ENCODE results near the gene PEX3. TPM values are rescaled to one million over a fixed set of nuclear protein-coding genes. Genes with fewer than 3 reads are reported as not detected.

The PEX3 gene
- total and polyA plus RNA-seq, 4 donors = 7.4 to 31.0 (median 12.5) TPM

- WGBS, 2 donors = 91% methylated on average over 7 of the region's 7 CpGs
- no peak overlapping the region for H3K9ac ChIP-seq (ENCODE audit: insufficient read depth in 1 of 2, low read length in 2 of 2)
- H3K9me3 ChIP-seq (ENCODE audit: control insufficient read depth in 4 of 4, insufficient read depth in 3 of 4, low read length in 3 of 4) = no peaks in the 10 kb centered on the region
- H3K4me1 ChIP-seq (ENCODE audit: control insufficient read depth in 5 of 5, insufficient read depth in 5 of 5, low read length in 5 of 5) = peaks cover 0 to 20% (median 8%) of the 10 kb centered on the region in 5 donors
- no peak overlapping the region for H3K27ac ChIP-seq (ENCODE audit: low read depth in 1 of 2, low read length in 1 of 2)
- H3K4me3 ChIP-seq = no peak overlapping the region
- no peak for TF ChIP-seq CTCF (IDR thresholded peaks at IDR 0.05; ENCODE audit: control extremely low read depth, extremely low read depth)
- DNase-seq (no peak), ATAC-seq (ENCODE audit: insufficient read depth, low FRiP score) (no peak)
- no peaks in the 10 kb centered on the region for H3K27me3 ChIP-seq (ENCODE audit: control insufficient read depth in 3 of 3, insufficient read depth in 3 of 3, low read length in 2 of 3)
- no peaks in the 10 kb centered on the region for H3K36me3 ChIP-seq (ENCODE audit: control insufficient read depth in 4 of 4, insufficient read depth in 4 of 4, low read length in 4 of 4)
Measured at GRCh38 chr6:143402721-143403336, 47.8 kb upstream of the PEX3 start.

DNA sequence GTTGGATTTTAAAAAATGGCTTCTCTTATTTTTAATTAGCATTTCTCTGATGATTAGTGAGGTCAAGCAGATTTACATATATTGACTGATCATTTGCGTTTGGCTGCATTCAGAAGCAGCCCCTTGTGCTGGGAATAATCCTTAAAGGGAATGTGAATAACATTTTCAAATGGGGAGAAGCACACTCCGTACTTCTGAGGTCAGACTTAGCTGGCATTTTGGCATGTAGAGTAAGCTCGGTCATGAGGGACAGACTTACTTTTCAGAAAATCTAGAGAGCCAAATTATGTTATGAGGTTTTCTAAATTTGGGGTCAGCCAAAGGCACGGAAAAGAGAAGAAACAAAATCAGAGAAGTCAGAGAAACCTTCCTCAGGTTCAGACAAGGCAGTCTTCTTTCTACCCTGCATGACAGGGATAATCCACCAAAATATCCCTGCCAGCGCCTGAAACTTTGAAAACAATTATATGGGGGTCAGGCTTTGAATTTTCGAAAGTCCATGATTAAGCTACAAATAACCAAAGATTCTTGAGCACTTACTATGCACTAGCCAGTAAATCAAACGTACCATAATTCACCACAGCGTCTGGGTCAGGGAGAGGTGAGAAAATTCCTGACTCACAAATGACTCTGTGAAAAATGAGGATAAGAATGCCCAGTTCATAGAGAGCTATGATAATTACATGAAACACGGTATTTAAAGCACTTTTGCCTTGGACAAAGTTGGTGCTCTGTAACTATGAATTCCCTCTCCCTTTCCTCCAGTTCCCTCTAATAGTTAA, 45.0 kb upstream of the PEX3 start:
- no peak for DNase-seq
- no peak for TF ChIP-seq CTCF (IDR thresholded peaks at IDR 0.05; ENCODE audit: control extremely low read depth, extremely low read depth)
- WGBS, 2 donors = 85 to 92% methylated on average over 9 of the region's 9 CpGs
- H3K27me3 ChIP-seq (ENCODE audit: control insufficient read depth in 3 of 3, insufficient read depth in 3 of 3, low read length in 2 of 3) = no peaks in the 10 kb centered on the region
- H3K36me3 ChIP-seq (ENCODE audit: control insufficient read depth in 4 of 4, insufficient read depth in 4 of 4, low read length in 4 of 4) = no peaks in the 10 kb centered on the region
- H3K4me3 ChIP-seq = no peak overlapping the region
- H3K9me3 ChIP-seq (ENCODE audit: control insufficient read depth in 4 of 4, insufficient read depth in 3 of 4, low read length in 3 of 4) = no peaks in the 10 kb centered on the region
- H3K9ac ChIP-seq (ENCODE audit: insufficient read depth in 1 of 2, low read length in 2 of 2) = no peak overlapping the region
- H3K27ac ChIP-seq (ENCODE audit: low read depth in 1 of 2, low read length in 1 of 2) = no peak overlapping the region
- peaks cover 0 to 10% (median 6%) of the 10 kb centered on the region in 5 donors for H3K4me1 ChIP-seq (ENCODE audit: control insufficient read depth in 5 of 5, insufficient read depth in 5 of 5, low read length in 5 of 5)
- ATAC-seq (ENCODE audit: insufficient read depth, low FRiP score) = no peak

GRCh38 chr6:143406673-143407072, 43.9 kb upstream of the PEX3 start:
- Histone ChIP-seq H3K36me3 (ENCODE audit: control insufficient read depth in 4 of 4, insufficient read depth in 4 of 4, low read length in 4 of 4) (no peaks in the 10 kb centered on the region), H3K9me3 (ENCODE audit: control insufficient read depth in 4 of 4, insufficient read depth in 3 of 4, low read length in 3 of 4) (no peaks in the 10 kb centered on the region), H3K27ac (ENCODE audit: low read depth in 1 of 2, low read length in 1 of 2) (no peak overlapping the region), H3K27me3 (ENCODE audit: control insufficient read depth in 3 of 3, insufficient read depth in 3 of 3, low read length in 2 of 3) (no peaks in the 10 kb centered on the region), H3K4me3 (no peak overlapping the region), H3K9ac (ENCODE audit: insufficient read depth in 1 of 2, low read length in 2 of 2) (no peak overlapping the region), H3K4me1 (ENCODE audit: control insufficient read depth in 5 of 5, insufficient read depth in 5 of 5, low read length in 5 of 5) (peaks cover 0 to under 1% (median 0%) of the 10 kb centered on the region in 5 donors)
- DNase-seq (no peak), ATAC-seq (ENCODE audit: insufficient read depth, low FRiP score) (no peak)
- WGBS, 2 donors = 89 to 93% methylated on average over 3 of the region's 3 CpGs
- no peak for TF ChIP-seq CTCF (IDR thresholded peaks at IDR 0.05; ENCODE audit: control extremely low read depth, extremely low read depth)

Measured in lung (tissue), 12 donors.